Panc1 (cell line): ENCODE data around the gene DCHS1. TPM values are rescaled to one million over a fixed set of nuclear protein-coding genes. Genes with fewer than 3 reads are reported as not detected.

Source experiments
- ATAC-seq: fragments of 200-7000 bp; cut with Tn5 transposase; 2 replicates; pipeline ENCODE4 v1.9.1; 2020; ENCODE audit warnings: mild to moderate bottlenecking, moderate library complexity
- BruUV-seq: library from RNA; stranded (reverse); fragments of 400-500 nt; replicated peaks from 2 replicates; lab custom pipeline; 2021; lab: Mats Ljungman, UMichigan
- CTCF ChIA-PET: fragments of 300-600 bp; sonication (Branson Sonifier 250); formaldehyde crosslinking; loops from one replicate; lab custom pipeline; 2022; ENCODE audit warnings: antibody characterized with exemption; lab: Charles Lee
- POLR2A ChIA-PET: fragments of 300-600 bp; sonication (Branson Sonifier 250); formaldehyde crosslinking; loops from one replicate; lab custom pipeline; 2022; ENCODE audit warnings: antibody characterized with exemption; lab: Charles Lee
- DNase-seq: peaks from one replicate; pipeline ENCODE4 v3.0.0-alpha.2; 2010; ENCODE audit warnings: low read depth, low spot score
- H3K27ac ChIP-seq: 2 replicates; pipeline ENCODE4 v1.5.1; 2011; ENCODE audit warnings: mild to moderate bottlenecking, low read length, inconsistent platforms
- H3K27me3 ChIP-seq: fragments of 200-500 bp; sonication (Bioruptor generic); 2 replicates; pipeline ENCODE4 v1.6.0; 2014; ENCODE audit warnings: low read length, inconsistent platforms; ENCODE audit not compliant: control insufficient read depth, insufficient read depth
- H3K36me3 ChIP-seq: fragments of 200-500 bp; sonication (Bioruptor generic); 2 replicates; pipeline ENCODE4 v1.5.1; 2014; ENCODE audit warnings: inconsistent platforms, mild to moderate bottlenecking, low read length, moderate library complexity; ENCODE audit not compliant: control insufficient read depth, insufficient read depth
- H3K4me1 ChIP-seq: 2 replicates; pipeline ENCODE4 v1.5.1; 2011; ENCODE audit warnings: inconsistent platforms, mild to moderate bottlenecking, low read length, moderate library complexity; ENCODE audit not compliant: control insufficient read depth, insufficient read depth
- H3K4me3 ChIP-seq, 2 experiments: 2 replicates each; pipeline ENCODE4 v1.5.1; 2011 to 2012; ENCODE audit warnings: low read depth in 2 of 2, low read length in 2 of 2, mild to moderate bottlenecking in 2 of 2, inconsistent platforms in 1 of 2, moderate library complexity in 1 of 2
- H3K9me3 ChIP-seq: fragments of 200-500 bp; sonication (Bioruptor generic); 2 replicates; pipeline ENCODE4 v1.5.1; 2014; ENCODE audit warnings: low read depth, mild to moderate bottlenecking, inconsistent platforms, low read length, moderate library complexity; ENCODE audit not compliant: control insufficient read depth, insufficient read depth
- CTCF ChIP-seq: fragments of 450-650 bp; IDR thresholded peaks from 2 replicates; pipeline ENCODE4 v1.5.1; 2017; ENCODE audit warnings: mild to moderate bottlenecking
- POLR2AphosphoS5 ChIP-seq: IDR thresholded peaks from 2 replicates; pipeline ENCODE4 v1.6.1; 2012; ENCODE audit warnings: mild to moderate bottlenecking, low read depth, low read length, moderate library complexity
- REST ChIP-seq, 2 experiments: IDR thresholded peaks; 2 replicates each; pipeline ENCODE4 v1.6.1; 2011 to 2012; ENCODE audit warnings: low read depth in 2 of 2, control low read depth in 1 of 2, low read length in 1 of 2, mild to moderate bottlenecking in 1 of 2, moderate library complexity in 1 of 2; ENCODE audit not compliant: insufficient read depth in 1 of 2
- SIN3A ChIP-seq: IDR thresholded peaks from 2 replicates; pipeline ENCODE4 v1.6.1; 2012; ENCODE audit warnings: low read depth, mild to moderate bottlenecking, low read length, moderate library complexity, borderline replicate concordance; ENCODE audit not compliant: insufficient read depth
- TCF7L2 ChIP-seq: IDR thresholded peaks from 2 replicates; pipeline ENCODE4 v1.6.1; 2011; ENCODE audit warnings: mild to moderate bottlenecking, low read depth, low read length, inconsistent platforms
- in situ Hi-C: cut with HindIII; loops from 2 replicates; pipeline ENCODE4 v1.10.0; 2016; ENCODE audit warnings: low sequenced_read_pairs, low pct_unique_long_range_greater_than_20kb
- intact Hi-C: fragments of 100-400 bp; cut with micrococcal nuclease; formaldehyde crosslinking; loops from one replicate; pipeline ENCODE4 v1.10.0; 2022; ENCODE audit not compliant: unreplicated experiment
- total RNA-seq: library from RNA; stranded (reverse); gene quantifications from one replicate; pipeline ENCODE4 v1.2.1, GENCODE V29; 2021; ENCODE audit not compliant: unreplicated experiment

The DCHS1 gene
- total RNA-seq, 1 experiment from 2014 or later, result 2.2 TPM

GRCh38 chr11:6681949-6682348, 26.3 kb upstream of the DCHS1 start:
- intact Hi-C loops (loop anchor here (5.0 kb wide), 2 partner anchors 70 to 150 kb away; partner anchors contain the start of gene TAF10), in situ Hi-C loops (no loop called here)
- POLR2A ChIA-PET, result no interaction called here
- DNase-seq (no peak), ATAC-seq (no peak)
- BruUV-seq, result TSS peak; percentile 92
- peak overlapping the region; percentile 99 for H3K27ac ChIP-seq
- peaks cover 3% of the 10 kb centered on the region; the same call in 1 of the 2 replicates for H3K27me3 ChIP-seq
- TF ChIP-seq SIN3A, result no peak
- no peak for TF ChIP-seq REST (IDR thresholded peaks at IDR 0.05; ENCODE audit: insufficient read depth in 1 of 2, low read depth in 2 of 2, low read length in 1 of 2)
- no peak for TF ChIP-seq POLR2AphosphoS5
- no peak for TF ChIP-seq CTCF
- TF ChIP-seq TCF7L2, result no peak
- H3K4me3 ChIP-seq, result peak overlapping the region; percentile 82 to 99
- peaks cover 16% of the 10 kb centered on the region for H3K4me1 ChIP-seq
- CTCF ChIA-PET, result interaction anchor here (0.5 to 1.7 kb wide), 3 partner anchors 78 to 151 kb away, joined by 3 to 8 read pairs (median 7); no protein-coding TSS in a partner anchor
- H3K9me3 ChIP-seq, result no peaks in the 10 kb centered on the region
- H3K36me3 ChIP-seq, result peaks cover 20% of the 10 kb centered on the region

- no TSS peak for BruUV-seq
- CTCF ChIA-PET, result interaction anchor here (1.2 kb wide), 1 partner anchor 150 kb away, joined by 3 read pairs; no protein-coding TSS in a partner anchor
- H3K27ac ChIP-seq, result no peak overlapping the region; the same call in 1 of the 2 replicates
- H3K4me3 ChIP-seq, result peak overlapping the region in 1 of 2 experiments; percentile 82; a peak in 2 of 4 replicates
- H3K27me3 ChIP-seq, result peaks cover 3% of the 10 kb centered on the region; the same call in 1 of the 2 replicates
- TF ChIP-seq CTCF, result no peak
- no peak for TF ChIP-seq TCF7L2
- TF ChIP-seq REST (IDR thresholded peaks at IDR 0.05; ENCODE audit: insufficient read depth in 1 of 2, low read depth in 2 of 2, low read length in 1 of 2), result no peak
- TF ChIP-seq SIN3A, result no peak
- TF ChIP-seq POLR2AphosphoS5, result no peak
- POLR2A ChIA-PET, result no interaction called here
- ATAC-seq (no peak), DNase-seq (no peak)
- in situ Hi-C loops (no loop called here), intact Hi-C loops (loop anchor here (5.0 kb wide), 2 partner anchors 69 to 149 kb away; partner anchors contain the start of gene TAF10)
- H3K9me3 ChIP-seq, result no peaks in the 10 kb centered on the region
- peaks cover 20% of the 10 kb centered on the region for H3K36me3 ChIP-seq
- peaks cover 16% of the 10 kb centered on the region for H3K4me1 ChIP-seq
Measured at GRCh38 chr11:6681505-6681904, 25.9 kb upstream of the DCHS1 start.
